Epithelial cell of esophagus (primary cell): ENCODE data around the gene ATOSB.
A peak's percentile ranks its signal among the peaks of the same experiment; 100 is the strongest.

Experiments
- DNase-seq: peaks from one replicate; pipeline ENCODE4 v3.0.0; 2010; ENCODE audit warnings: low read depth
- H3K4me3 ChIP-seq: 2 replicates; pipeline ENCODE4 v1.5.1; 2011; ENCODE audit warnings: mild to moderate bottlenecking, low read length, control low read depth
- CTCF ChIP-seq: IDR thresholded peaks from 2 replicates; pipeline ENCODE4 v1.5.1; 2011; ENCODE audit warnings: low read depth, mild to moderate bottlenecking, low read length, control low read depth, inconsistent platforms; ENCODE audit not compliant: insufficient read depth; ENCODE audit errors: missing control alignments

Gene ATOSB

GRCh38 chr9:35079041-35079425 is 36.6 kb downstream of the ATOSB start:
- TF ChIP-seq CTCF = no peak
- no peak for DNase-seq
- H3K4me3 ChIP-seq = peak overlapping the region; percentile 83

GRCh38 chr9:35078066-35078465 is 37.6 kb downstream of the ATOSB start:
- H3K4me3 ChIP-seq = peak overlapping the region; percentile 83

GRCh38 chr9:35076848-35077247 is 38.8 kb downstream of the ATOSB start:
- DNase-seq = no peak
- H3K4me3 ChIP-seq = no peak overlapping the region
- TF ChIP-seq CTCF = no peak

More at GRCh38 chr9:35078066-35078465, 37.6 kb downstream of the ATOSB start:
- DNase-seq = no peak
- no peak for TF ChIP-seq CTCF

- no peak for TF ChIP-seq CTCF
- DNase-seq = no peak
- H3K4me3 ChIP-seq = no peak overlapping the region
These were observed 40.3 kb downstream of the ATOSB start for GRCh38 chr9:35075358-35075757.

GRCh38 chr9:35074791-35075190 is 40.9 kb downstream of the ATOSB start:
- no peak for TF ChIP-seq CTCF
- DNase-seq = no peak
- no peak overlapping the region for H3K4me3 ChIP-seq

GRCh38 chr9:35074141-35074540 is 41.5 kb downstream of the ATOSB start:
- no peak for TF ChIP-seq CTCF
- DNase-seq = no peak
- H3K4me3 ChIP-seq = no peak overlapping the region

GRCh38 chr9:35073279-35073612 is 42.4 kb downstream of the ATOSB start:
- no peak for TF ChIP-seq CTCF
- DNase-seq = no peak
- no peak overlapping the region for H3K4me3 ChIP-seq
